ENCODE results near the gene TMEM50A. TPM values are rescaled to one million over a fixed set of nuclear protein-coding genes. Genes with fewer than 3 reads are reported as not detected.
"Not testable (repeated sequence)": the region's sequence is repeated elsewhere in the genome, so short reads cannot be mapped to it uniquely, and the experiment has no call there.

The TMEM50A gene
- total RNA-seq, 1 donor from 2014 or later: 86.2 TPM

DNA sequence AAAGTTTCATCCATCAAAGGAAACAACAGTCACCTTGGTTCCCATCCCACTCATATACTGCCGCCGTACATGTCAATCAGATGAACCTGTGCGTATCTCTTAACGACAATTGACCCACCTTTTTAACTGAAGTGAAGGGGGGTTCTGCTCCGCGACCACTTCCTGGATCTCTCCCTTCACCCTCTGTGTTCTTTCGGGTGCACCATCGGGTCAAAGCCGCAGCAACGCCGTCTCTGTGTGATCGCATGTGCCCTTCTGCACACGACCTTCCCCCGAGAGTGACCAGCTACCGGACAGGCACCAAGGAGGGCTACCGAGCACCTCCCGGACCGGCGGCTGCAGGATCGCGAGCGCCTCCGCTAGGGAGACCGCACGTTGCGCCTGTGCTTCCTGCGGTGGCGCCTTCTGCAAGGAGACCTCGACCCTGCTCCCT, 1.2 kb upstream of the TMEM50A start:
- DNase-seq (ENCODE audit: low spot score): not testable (repeated sequence)

DNA sequence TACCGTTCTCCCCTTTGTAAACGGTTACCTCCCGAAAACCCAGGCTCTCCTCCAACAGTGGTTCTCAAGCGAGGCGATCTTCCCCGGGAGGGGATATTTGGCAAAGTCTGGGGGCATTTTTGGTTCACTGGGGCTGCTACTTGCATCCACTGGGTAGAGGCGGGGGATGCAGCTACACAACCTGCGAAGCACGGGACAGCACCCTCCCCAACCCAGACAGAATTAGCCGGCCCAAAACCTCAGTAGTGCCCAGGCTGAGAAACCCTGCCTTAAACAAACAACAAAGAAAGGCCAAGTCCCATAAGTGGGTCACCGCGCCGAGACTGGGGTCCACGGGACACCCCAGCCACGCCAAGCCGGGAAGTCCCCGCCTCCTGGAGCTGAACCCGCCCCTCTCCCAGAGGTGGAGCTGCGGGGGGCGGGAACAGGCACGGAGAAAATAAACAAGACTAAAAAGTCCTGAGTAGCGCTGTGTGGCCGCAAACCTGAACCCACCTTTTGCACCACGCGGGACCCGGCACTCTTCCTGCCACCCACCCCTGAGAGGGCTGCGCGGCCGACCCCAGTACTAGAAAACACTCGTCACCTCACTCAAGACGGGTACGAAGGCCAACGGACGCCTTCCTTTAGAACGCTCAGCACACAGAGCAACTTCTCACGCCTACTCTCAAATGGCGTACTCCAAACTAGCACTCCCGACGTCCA, 499 bp upstream of the TMEM50A start:
- DNase-seq (ENCODE audit: low spot score): not testable (repeated sequence)

DNA sequence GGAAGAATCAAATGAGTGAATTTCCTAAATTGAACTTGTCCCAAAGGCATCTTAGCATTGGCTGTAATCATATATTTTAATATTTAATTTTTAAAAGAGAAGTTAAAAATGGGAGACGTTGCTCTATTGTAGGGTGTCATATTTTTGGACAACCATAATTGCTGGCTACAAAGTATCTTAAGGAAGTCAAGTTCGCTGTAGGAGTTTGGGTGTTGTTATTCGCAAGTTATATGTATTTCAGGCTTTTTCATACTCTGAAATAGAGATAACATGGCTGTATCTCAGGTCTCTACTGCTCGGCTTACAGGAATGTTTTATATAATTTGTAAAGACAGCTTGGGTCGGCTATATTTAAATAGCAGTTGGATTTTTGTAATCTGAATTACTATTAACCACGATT, 852 bp downstream of the TMEM50A start:
- no peak for DNase-seq (ENCODE audit: low spot score)

DNA sequence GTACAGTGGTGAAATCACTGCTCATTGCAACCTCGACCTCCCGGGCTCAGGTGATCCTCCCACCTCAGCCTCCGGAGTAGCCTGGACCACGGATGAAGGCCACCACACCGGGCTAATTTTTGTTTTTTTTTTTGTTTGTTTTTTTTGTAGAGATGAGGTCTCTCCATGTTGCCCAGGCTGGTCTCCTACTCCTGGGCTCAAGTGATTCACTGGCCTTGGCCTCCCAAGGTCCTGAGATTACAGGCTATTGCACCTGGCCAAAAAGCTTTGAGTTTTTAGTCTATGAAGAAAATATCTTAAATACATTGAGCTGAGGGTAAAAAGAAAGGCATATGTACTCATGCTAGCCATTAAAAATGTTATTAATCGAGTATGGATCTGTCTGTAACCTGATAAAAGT, 3.6 kb downstream of the TMEM50A start:
- no peak for DNase-seq (ENCODE audit: low spot score)

DNA sequence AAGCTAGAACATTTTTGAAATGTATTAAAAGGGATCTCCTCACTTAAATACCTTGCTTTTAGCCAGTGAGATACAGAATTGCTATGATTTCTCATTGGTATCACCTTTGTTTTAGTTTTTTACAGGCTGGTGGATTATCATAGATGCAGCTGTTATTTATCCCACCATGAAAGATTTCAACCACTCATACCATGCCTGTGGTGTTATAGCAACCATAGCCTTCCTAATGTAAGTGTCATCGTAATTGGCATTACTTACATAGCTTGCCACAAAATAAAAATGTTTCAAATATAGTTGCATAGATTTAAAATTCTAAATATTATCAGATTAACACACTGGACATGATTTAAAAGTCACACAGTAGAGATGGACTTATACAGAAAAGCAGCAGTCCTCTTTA, 4.7 kb downstream of the TMEM50A start:
- no peak for DNase-seq (ENCODE audit: low spot score)

DNA sequence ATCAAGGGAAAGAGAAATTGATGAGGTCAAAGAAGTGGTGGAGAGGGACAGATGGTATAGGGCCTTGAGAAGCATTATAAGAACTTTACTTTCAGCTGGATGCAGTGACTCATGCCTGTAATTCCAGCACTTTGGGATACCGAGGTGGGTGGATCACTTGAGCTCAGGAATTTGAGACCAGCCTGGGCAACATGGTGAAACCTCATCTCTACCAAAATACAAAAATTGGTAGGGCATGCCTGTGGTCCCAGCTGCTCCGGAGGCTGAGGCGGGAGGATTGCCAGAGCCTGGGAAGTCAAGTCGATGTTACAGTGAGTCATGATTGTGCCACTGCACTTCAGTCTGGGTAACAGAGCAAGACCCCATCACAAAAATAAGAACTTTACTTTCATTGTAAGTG, 5.7 kb downstream of the TMEM50A start:
- no peak for DNase-seq (ENCODE audit: low spot score)

DNA sequence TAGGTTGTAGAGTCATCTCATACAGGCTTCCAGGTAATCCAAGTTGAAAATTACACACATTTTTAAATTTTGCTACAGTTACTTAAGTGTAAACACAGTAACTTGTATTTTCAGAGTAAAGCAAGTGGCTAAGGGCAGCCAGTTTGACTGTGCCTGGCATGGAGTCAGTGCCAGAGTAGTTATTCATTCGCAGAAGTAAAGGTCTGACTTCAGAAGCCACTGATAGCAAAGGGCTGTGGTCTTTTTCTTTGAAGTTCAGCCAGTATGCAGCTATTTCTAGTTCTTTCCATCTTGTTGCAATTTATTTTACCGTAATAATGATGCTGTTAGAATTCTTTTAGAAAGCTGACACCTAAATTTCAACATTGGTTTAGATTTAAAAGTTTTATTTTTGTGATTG, 9.4 kb downstream of the TMEM50A start:
- no peak for DNase-seq (ENCODE audit: low spot score)

DNA sequence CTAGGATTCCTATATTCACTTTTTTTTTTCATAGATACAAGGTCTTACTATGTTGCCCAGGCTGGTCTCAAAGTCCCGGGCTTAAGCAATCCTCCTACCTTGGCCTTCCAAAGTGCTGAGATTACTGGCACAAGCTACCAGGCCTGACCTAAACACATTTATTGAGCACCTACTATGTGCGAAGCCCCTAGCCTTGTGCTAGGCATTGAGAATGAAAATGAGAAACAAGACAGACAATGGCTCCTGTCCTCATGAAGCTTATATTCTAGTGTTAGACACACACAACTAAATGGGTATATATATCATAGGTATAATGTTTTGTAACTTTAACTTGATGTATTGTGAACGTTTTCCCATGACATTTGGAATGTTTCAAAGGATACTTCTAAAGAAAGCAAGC, 11.5 kb downstream of the TMEM50A start:
- DNase-seq (ENCODE audit: low spot score): no peak

DNA sequence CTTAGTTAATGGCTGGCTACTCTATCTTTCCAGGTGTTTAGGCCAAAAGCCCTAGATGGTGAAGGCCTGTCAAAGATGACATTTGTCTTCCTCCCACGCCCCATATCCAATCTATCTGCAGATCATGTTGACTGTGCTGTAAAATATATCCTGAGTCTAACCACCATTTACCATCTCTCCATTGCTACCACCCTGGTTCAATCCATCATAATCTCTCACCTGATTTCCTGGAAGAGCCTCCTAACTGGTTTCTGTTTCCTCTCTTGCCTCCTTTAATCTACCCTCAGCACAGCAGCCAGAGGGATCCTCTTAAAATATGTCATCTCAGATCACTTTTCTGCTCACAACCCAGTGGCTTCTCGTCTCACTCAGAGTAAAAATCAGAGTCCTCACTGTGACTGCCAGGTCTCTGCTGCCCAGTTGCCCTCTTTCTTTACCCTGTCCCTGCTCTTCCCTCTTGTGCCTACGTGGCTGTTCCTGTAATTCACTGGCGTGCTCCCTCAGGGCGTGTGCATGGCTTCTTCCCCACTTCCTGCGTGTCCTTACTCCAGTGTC, 17.8 kb downstream of the TMEM50A start:
- no peak for DNase-seq (ENCODE audit: low spot score)

DNA sequence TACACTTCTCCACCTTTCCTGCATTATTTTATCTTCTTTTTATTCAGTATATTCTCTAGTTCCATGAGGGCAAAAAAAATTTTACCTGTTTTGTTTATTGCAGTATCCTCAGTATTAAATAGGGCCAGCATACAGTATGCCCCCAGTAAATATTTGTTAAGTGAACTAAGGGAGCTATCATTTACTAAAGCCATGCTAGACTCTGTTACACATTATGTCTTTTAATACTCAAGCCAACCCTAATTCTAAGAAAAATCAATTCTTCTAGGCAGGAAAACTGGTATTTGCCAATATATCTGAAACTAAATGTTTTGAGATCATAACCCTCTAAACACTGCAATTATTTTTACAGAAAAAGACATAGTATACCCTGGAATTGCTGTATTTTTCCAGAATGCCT, 18.3 kb downstream of the TMEM50A start:
- no peak for DNase-seq (ENCODE audit: low spot score)

DNA sequence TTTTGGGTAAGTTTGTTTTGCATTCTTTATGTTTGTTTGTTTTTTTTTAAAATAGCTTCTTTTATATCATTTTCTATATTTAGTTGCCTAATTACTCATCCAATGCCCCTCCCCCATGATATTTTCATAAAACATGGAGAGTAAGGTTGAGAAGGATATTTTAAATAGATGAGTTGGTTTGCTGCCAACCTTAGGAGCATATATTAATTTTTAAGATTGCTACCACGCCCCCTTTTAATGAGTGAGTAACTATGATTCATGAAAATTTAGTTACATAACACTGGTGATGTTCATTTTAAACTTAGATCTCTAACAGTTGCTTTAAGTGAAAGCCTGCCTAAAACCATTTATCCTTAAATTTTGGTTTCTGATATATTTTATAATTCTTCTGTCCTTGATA, 18.7 kb downstream of the TMEM50A start:
- no peak for DNase-seq (ENCODE audit: low spot score)

DNA sequence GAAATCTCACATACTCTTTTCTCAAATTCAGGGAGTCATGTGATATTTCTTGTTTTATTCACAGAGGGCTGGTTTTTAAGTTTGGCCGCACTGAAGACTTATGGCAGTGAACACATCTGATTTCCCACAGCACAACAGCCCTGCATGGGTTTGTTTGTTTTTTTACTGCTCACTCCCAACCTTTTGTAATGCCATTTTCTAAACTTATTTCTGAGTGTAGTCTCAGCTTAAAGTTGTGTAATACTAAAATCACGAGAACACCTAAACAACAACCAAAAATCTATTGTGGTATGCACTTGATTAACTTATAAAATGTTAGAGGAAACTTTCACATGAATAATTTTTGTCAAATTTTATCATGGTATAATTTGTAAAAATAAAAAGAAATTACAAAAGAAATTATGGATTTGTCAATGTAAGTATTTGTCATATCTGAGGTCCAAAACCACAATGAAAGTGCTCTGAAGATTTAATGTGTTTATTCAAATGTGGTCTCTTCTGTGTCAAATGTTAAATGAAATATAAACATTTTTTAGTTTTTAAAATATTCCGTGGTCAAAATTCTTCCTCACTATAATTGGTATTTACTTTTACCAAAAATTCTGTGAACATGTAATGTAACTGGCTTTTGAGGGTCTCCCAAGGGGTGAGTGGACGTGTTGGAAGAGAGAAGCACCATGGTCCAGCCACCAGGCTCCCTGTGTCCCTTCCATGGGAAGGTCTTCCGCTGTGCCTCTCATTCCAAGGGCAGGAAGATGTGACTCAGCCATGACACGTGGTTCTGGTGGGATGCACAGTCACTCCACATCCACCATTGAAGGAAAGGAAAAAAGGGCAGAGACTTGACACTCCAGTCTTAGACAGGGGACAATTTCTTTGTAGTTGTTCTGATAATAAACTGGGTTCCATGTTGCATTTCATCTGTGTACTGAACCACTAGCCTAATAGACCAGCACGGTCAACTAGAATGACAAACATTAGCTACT, 22.8 kb downstream of the TMEM50A start:
- DNase-seq (ENCODE audit: low spot score): no peak

DNA sequence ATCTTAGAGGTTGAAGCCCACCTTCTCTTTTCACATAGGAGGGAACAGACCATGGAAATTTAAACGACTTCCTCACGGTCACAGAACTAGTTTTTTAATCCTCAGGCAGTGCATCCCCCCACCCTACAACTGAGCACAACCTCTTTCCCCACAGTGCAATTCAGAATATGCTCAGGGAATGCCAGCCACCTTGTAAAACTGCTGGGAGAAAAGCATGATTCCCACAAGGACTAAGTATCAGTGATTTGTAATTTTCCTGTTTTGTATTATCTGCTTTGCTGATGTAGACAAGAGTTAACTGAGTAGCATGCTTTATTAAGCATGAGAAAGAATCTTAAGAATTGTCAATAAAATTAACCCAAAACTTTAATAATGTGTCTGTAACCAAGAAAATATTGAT, 23.8 kb downstream of the TMEM50A start:
- DNase-seq (ENCODE audit: low spot score): no peak

DNA sequence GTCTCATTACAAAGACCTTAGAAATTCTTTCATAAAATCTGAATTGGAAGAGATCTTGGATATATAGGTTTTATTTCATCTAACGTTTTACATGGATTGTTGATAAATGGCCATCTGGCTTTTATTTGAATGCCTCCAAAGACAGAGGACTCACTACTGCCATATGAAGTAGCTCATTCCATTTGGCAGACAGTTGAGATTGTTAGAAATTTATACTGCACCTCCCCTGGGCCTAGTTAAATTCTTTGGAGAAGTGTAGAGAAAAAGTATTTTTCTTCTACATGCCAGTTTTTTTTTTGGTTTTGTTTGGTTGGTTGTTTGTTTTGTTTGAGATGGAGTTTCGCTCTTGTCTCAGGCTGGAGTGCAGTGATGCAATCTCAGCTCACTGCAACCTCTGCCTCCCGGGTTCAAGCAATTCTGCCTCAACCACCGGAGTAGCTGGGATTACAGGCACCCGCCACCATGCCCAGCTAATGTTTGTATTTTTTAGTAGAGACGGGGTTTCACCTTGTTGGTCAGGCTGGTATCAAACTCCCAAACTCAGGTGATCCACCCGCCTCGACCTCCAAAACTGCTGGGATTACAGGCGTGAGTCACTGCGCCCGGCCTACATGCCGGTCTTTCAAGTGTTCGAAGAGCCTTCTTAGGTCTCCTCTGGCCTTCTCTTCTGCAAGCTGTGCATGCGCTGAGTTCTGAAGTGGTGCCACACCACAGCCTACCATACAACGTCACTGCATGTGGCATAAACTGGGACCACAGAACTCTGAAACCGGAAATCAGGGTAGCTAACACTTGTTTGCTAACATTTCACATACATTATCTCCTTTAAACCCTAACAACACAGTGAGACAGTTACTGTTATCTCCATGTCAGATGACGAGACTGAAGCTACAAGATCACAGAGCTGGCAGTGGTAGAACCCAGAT, 24.8 kb downstream of the TMEM50A start:
- DNase-seq (ENCODE audit: low spot score): not testable (repeated sequence)

DNA sequence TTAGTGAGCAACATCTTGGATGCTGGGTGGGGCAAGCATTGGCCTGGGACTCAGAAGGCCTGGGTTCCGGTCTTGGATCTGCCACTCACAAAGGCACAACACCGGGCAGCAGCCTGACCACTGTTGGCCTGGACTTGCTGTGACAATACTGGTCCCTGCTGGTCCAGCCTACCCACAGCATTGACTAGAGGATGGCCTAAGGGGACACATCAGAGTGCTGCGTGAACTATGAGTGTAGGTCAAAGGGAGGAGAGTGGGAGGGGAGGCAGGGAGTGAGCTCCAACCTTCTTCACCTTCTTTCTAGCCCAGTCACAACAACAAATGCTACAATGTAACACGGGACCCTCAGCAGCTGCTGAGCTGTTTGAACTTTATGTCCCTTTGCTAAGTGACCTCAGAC, 31.1 kb downstream of the TMEM50A start:
- no peak for DNase-seq (ENCODE audit: low spot score)

DNA sequence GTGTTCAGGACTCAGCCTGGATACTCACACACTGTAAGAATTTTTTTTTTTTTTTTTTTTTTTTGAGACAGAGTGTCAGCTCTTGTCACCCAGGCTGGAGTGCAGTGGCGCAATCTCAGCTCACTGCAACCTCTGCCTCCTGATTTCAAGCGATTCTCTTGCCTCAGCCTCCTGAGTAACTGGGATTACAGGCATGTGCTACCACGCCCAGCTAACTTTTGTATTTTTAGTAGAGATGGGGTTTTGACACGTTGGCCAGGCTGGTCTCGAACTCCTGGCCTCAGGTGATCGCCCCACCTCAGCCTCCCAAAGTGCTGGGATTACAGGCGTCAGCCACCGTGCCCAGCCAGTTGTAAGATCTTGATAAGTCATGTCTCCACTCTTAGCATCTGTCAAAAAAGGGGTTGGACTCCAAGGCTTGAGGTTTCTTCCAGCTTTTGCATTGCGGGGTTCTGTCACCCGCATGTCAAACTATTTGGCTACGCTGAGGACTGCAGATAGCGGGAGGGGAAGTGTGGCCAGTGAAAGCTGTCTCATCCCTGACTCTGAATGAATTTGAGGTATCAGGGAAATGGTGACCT, 31.6 kb downstream of the TMEM50A start:
- DNase-seq (ENCODE audit: low spot score): not testable (repeated sequence)

DNA sequence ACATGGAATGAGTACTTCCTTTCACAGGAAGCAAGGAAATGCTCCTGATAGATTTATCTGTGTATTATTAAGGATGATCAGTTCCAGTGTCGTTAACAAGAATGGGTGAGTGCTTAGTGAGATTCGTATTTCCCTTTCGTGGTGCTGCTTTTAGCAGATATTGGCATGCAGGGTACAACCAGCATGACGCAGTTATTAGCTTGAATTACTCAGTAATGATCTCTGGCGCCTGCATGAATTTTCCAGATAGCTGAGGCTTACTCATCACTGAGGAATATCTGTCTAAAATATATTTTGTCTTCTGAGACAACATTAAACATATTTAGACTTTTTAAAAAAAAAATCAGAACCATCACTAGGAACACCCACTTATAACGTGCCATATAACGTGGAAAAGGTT, 33.6 kb downstream of the TMEM50A start:
- peak; percentile 11 for DNase-seq (ENCODE audit: low spot score)

DNA sequence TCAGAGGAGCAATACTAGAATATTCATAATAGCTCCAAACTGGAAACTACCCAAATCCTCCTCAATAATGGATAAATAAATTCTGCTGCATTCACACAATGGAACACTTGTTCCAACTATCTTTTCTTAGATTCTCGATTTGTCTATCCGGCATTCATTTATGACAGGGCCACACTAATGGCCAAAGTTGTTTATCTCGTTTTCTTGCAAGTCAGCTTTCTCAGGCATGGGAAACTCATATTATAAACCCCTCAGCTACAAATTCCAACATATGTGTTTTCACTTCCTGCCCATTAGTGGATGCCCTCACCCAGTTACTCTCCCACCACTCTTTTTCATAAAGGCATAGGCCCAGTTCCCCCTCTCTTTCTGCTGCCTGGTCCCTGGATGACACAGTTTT, 40.2 kb downstream of the TMEM50A start:
- DNase-seq (ENCODE audit: low spot score): not testable (repeated sequence)

DNA sequence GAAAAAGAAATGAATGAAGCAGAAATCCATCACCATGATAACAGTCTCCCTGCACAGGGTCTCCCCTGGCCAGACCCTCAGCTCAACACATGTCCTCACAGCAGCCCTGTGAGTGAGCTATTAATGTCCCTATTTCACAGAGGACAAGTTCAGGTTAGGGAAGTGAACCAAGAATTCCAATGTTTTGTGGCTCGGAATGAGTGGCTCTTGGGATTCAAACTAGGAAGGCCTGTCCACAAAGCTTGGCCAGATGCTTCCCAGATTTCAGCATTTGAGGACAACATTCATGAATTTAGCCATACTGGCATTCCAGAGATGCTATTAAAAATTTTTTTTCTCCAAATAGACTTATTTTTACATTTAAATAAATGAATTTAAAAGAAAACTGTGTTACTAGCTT, 44.4 kb downstream of the TMEM50A start:
- not testable (repeated sequence) for DNase-seq (ENCODE audit: low spot score)

DNA sequence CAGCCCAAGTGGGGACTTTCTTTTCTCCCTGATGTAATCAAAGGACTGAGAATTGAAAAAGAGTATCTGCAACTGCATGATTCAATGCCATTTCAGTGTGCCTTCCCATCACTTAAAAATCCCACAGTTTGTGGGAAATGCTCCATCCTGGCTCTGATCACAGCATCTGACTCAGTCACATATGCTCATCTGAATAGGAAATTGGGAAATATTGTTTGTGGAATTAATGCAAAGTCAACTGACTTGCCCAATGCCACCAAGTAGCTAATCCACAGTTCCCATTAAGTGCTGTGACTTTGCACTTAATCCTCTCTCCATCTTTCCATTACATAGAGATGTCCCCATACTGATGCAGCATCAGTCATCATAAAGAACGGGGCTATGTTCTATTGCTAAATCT, 45.0 kb downstream of the TMEM50A start:
- not testable (repeated sequence) for DNase-seq (ENCODE audit: low spot score)

DNA sequence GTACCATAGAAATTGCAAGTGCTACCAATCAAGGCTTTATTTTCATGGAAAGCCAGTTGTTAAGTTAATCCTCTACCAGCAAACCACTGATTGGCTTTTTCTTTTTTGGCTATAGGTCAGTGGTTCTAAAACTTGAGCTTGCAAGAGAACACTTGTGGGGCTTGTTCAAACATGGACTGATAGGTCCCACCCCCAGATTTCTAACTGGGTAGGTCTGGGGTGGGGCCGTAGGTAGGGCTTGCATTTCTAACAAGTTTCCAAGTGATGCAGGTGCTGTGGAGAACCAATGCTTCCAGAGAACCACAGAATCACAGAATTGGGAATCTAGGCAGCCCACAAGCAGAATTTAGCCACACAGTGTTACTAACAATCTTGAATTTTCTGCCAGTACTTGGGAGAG, 45.7 kb downstream of the TMEM50A start:
- not testable (repeated sequence) for DNase-seq (ENCODE audit: low spot score)

All from umbilical cord (tissue), 2 donors.